OCI-LY7 (cell line): ENCODE measurements around the gene PLCL1. TPM values are rescaled to one million over a fixed set of nuclear protein-coding genes. Genes with fewer than 3 reads are reported as not detected.

Experiments used
- BruUV-seq: library from RNA; stranded (reverse); fragments of 400-500 nt; replicated peaks from 2 replicates; lab custom pipeline; 2021; lab: Mats Ljungman, UMichigan
- CTCF ChIA-PET: fragments of 300-600 bp; sonication (Branson Sonifier 250); formaldehyde crosslinking; loops from one replicate; lab custom pipeline; 2022; ENCODE audit warnings: antibody characterized with exemption; ENCODE audit not compliant: unreplicated experiment; lab: Charles Lee
- POLR2A ChIA-PET: fragments of 300-600 bp; sonication (Branson Sonifier 250); formaldehyde crosslinking; loops from one replicate; lab custom pipeline; 2022; ENCODE audit warnings: antibody characterized with exemption; lab: Charles Lee
- DNase-seq: peaks from one replicate; pipeline ENCODE4 v3.0.0-alpha.2; 2015; ENCODE audit warnings: low spot score
- H2AFZ ChIP-seq: fragments of 200-600 bp; sonication (generic), shearing (Covaris generic); 2 replicates; pipeline ENCODE4 v1.6.1; 2014; ENCODE audit warnings: mild to moderate bottlenecking, antibody characterized with exemption, low read length, moderate library complexity
- H3K27ac ChIP-seq: fragments of 200-600 bp; sonication (generic); 2 replicates; pipeline ENCODE4 v1.5.1; 2014; ENCODE audit warnings: mixed run types, low read depth, mild to moderate bottlenecking, moderate library complexity, low read length, inconsistent platforms; ENCODE audit not compliant: poor library complexity, severe bottlenecking
- H3K36me3 ChIP-seq: fragments of 200-600 bp; sonication (generic); 2 replicates; pipeline ENCODE4 v1.6.1; 2014; ENCODE audit warnings: mild to moderate bottlenecking, antibody characterized with exemption, low read length, moderate library complexity, mixed read lengths; ENCODE audit not compliant: insufficient read depth
- H3K4me1 ChIP-seq: fragments of 200-600 bp; sonication (generic); 2 replicates; pipeline ENCODE4 v1.5.1; 2014; ENCODE audit warnings: mild to moderate bottlenecking, low read length; ENCODE audit not compliant: insufficient read depth, poor library complexity, severe bottlenecking
- H3K4me2 ChIP-seq: fragments of 200-600 bp; sonication (generic); 2 replicates; pipeline ENCODE4 v1.6.1; 2014; ENCODE audit warnings: mild to moderate bottlenecking, low read length
- H3K4me3 ChIP-seq: fragments of 200-600 bp; sonication (generic); 2 replicates; pipeline ENCODE4 v1.5.1; 2014; ENCODE audit warnings: mild to moderate bottlenecking, low read depth, low read length; ENCODE audit not compliant: poor library complexity, severe bottlenecking
- H3K79me2 ChIP-seq: fragments of 200-600 bp; sonication (generic); 2 replicates; pipeline ENCODE4 v1.6.1; 2016; ENCODE audit warnings: low read depth, mild to moderate bottlenecking, low read length, moderate library complexity, mixed read lengths; ENCODE audit not compliant: insufficient read depth
- H3K9me2 ChIP-seq: fragments of 200-600 bp; sonication (generic); 2 replicates; pipeline ENCODE4 v1.6.1; 2016; ENCODE audit warnings: mild to moderate bottlenecking, low read length, mixed read lengths; ENCODE audit not compliant: insufficient read depth
- H3K9me3 ChIP-seq: fragments of 200-600 bp; sonication (generic); 2 replicates; pipeline ENCODE4 v1.6.1; 2014; ENCODE audit warnings: mild to moderate bottlenecking, mixed run types, low read length, mixed read lengths
- H4K20me1 ChIP-seq: fragments of 200-600 bp; sonication (generic); 2 replicates; pipeline ENCODE4 v1.6.1; 2014; ENCODE audit warnings: mild to moderate bottlenecking, antibody characterized with exemption, low read length, moderate library complexity, mixed read lengths; ENCODE audit not compliant: insufficient read depth
- CTCF ChIP-seq: fragments of 200-600 bp; sonication (generic); conservative IDR thresholded peaks from 2 replicates; pipeline ENCODE4 v1.5.1; 2014; ENCODE audit warnings: mild to moderate bottlenecking, antibody characterized with exemption, low read length, moderate library complexity, mixed read lengths
- EZH2phosphoT487 ChIP-seq: fragments of 200-600 bp; sonication (generic); IDR thresholded peaks from 2 replicates; pipeline ENCODE4 v1.6.1; 2018; ENCODE audit warnings: low read depth, borderline replicate concordance, mild to moderate bottlenecking, mixed run types, antibody characterized with exemption, low read length, moderate library complexity, mixed read lengths
- intact Hi-C: fragments of 100-400 bp; cut with micrococcal nuclease; formaldehyde crosslinking; loops from one replicate; pipeline ENCODE4 v1.10.0; 2022; ENCODE audit not compliant: unreplicated experiment
- total RNA-seq, 2 experiments: library from RNA; depleted of rRNA in 1 of 2; stranded (reverse); fragments of >200 nt in 1 of 2; shearing (Covaris generic) in 1 of 2; gene quantifications; 2 replicates each; pipeline ENCODE4 v1.2.3, GENCODE V29; 2014 to 2022

Gene PLCL1
- total RNA-seq, 2 experiments from 2014 or later: 0.03 TPM; not detected in 1

GRCh38 chr2:198167346-198167745 lies 363.0 kb downstream of the PLCL1 start:
- no TSS peak for BruUV-seq
- POLR2A ChIA-PET: no interaction called here
- no peak for DNase-seq
- Histone ChIP-seq H3K27ac (no peak overlapping the region), H3K4me1 (no peaks in the 10 kb centered on the region), H3K4me3 (no peak overlapping the region), H2AFZ (no peak overlapping the region), H4K20me1 (no peaks in the 10 kb centered on the region), H3K9me2 (no peaks in the 10 kb centered on the region), H3K4me2 (no peak overlapping the region), H3K36me3 (no peaks in the 10 kb centered on the region), H3K9me3 (no peaks in the 10 kb centered on the region), H3K79me2 (no peaks in the 10 kb centered on the region)
- CTCF ChIA-PET: no interaction called here
- intact Hi-C loops: no loop called here
- TF ChIP-seq CTCF: no peak
- TF ChIP-seq EZH2phosphoT487: no peak

- no peaks in the 10 kb centered on the region for H3K4me1 ChIP-seq
- H3K27ac ChIP-seq: no peak overlapping the region
- H4K20me1 ChIP-seq: no peaks in the 10 kb centered on the region
- BruUV-seq: no TSS peak
- TF ChIP-seq EZH2phosphoT487: no peak
- no peak for TF ChIP-seq CTCF
- no peak overlapping the region for H3K4me2 ChIP-seq
- intact Hi-C loops: no loop called here
- H3K9me3 ChIP-seq: no peaks in the 10 kb centered on the region
- ChIA-PET CTCF (no interaction called here), POLR2A (interaction anchor here (0.6 to 1.1 kb wide), 2 partner anchors 21 to 130 kb away, joined by 3 to 5 read pairs; no protein-coding TSS in a partner anchor)
- no peaks in the 10 kb centered on the region for H3K9me2 ChIP-seq
- H3K79me2 ChIP-seq: no peaks in the 10 kb centered on the region
- H2AFZ ChIP-seq: no peak overlapping the region
- no peak for DNase-seq
- H3K36me3 ChIP-seq: no peaks in the 10 kb centered on the region
- no peak overlapping the region for H3K4me3 ChIP-seq
Observed at GRCh38 chr2:198168651-198169050, 364.3 kb downstream of the PLCL1 start.

DNA sequence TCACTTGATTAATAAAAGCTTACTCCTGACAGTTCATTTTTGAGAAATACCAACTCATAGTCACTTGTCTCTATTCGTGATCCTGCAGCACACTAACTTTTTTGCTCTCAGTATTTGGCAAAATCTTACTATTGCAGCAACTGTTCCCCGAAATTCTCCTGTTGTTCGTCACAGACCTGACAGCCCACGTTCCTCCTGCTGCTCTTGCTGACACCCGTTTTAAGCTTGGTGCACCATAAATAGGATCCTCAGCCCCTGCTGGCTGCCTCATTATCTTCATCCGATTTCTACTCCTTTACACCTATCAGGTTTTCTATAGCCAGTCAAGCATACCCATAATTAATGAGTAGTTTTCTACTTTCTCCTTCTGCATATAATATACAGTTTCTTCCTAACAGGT lies 368.8 kb downstream of the PLCL1 start:
- DNase-seq: no peak
- no peaks in the 10 kb centered on the region for H3K79me2 ChIP-seq
- BruUV-seq: no TSS peak
- H3K4me2 ChIP-seq: no peak overlapping the region
- H3K9me2 ChIP-seq: no peaks in the 10 kb centered on the region
- no peaks in the 10 kb centered on the region for H3K9me3 ChIP-seq
- H3K36me3 ChIP-seq: no peaks in the 10 kb centered on the region
- H3K4me1 ChIP-seq: no peaks in the 10 kb centered on the region
- H3K27ac ChIP-seq: no peak overlapping the region
- intact Hi-C loops: no loop called here
- POLR2A ChIA-PET: interaction anchor here (0.6 to 1.0 kb wide), 3 partner anchors 33 to 270 kb away, joined by 3 read pairs; no protein-coding TSS in a partner anchor
- CTCF ChIA-PET: no interaction called here
- H2AFZ ChIP-seq: no peak overlapping the region
- no peaks in the 10 kb centered on the region for H4K20me1 ChIP-seq
- TF ChIP-seq CTCF (no peak), EZH2phosphoT487 (no peak)
- H3K4me3 ChIP-seq: no peak overlapping the region
